Suprapubic skin (tissue), 2 donors: Measurements from ENCODE around the gene RELL1.

Experiments used
- EP300 ChIP-seq: sonication (generic); formaldehyde crosslinking; IDR thresholded peaks from one replicate; pipeline ENCODE4 v1.6.1; 2017; ENCODE audit warnings: antibody characterized with exemption
- POLR2A ChIP-seq, 2 donors: fragments of 450-650 bp; IDR thresholded peaks; one replicate each; pipeline ENCODE4 v1.6.1; 2017; ENCODE audit warnings: antibody characterized with exemption in 2 of 2, mild to moderate bottlenecking in 2 of 2, moderate library complexity in 2 of 2

GRCh38 chr4:37727635-37728034 lies 41.5 kb upstream of the RELL1 start:
- TF ChIP-seq EP300 (no peak), POLR2A (IDR thresholded peaks at IDR 0.05) (no peak)
